A673 (cell line): ENCODE data around the gene F2.

Experiments
- EZH2 ChIP-seq: fragments of 200-600 bp; sonication (generic); IDR thresholded peaks from 2 replicates; pipeline ENCODE4 v1.6.1; 2017; ENCODE audit warnings: borderline replicate concordance, low read depth, mild to moderate bottlenecking, mixed read lengths, antibody characterized with exemption, low read length; ENCODE audit not compliant: poor library complexity, severe bottlenecking
- TF ChIP-seq, protein P1 (sequence below): fragments of 300-800, 200-600 bp; sonication (generic); conservative IDR thresholded peaks from 2 replicates; pipeline ENCODE4 v1.5.1; 2017; ENCODE audit warnings: low read depth, mild to moderate bottlenecking, antibody characterized with exemption, low read length, moderate library complexity, mixed read lengths

DNA sequence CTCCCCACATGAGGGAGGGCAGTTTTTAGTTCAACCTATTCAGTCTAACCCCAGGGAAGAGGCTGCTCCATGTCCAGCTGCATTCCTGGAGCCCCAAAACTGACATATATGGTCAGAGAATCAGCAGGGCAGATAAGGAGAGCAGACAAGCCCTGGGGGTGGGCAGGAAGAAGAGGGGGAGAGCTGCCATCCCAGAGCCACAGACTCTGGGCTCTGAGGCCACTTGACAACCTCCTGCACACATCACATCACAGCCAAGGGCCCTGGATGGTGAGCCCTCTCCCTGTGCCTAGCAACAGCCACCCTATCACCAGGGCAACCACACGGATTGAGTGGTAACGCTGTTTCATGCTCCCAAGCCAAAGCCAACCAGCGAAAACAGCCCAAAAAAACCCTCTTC is 21.7 kb upstream of the F2 start:
- TF ChIP-seq, protein P1, sequence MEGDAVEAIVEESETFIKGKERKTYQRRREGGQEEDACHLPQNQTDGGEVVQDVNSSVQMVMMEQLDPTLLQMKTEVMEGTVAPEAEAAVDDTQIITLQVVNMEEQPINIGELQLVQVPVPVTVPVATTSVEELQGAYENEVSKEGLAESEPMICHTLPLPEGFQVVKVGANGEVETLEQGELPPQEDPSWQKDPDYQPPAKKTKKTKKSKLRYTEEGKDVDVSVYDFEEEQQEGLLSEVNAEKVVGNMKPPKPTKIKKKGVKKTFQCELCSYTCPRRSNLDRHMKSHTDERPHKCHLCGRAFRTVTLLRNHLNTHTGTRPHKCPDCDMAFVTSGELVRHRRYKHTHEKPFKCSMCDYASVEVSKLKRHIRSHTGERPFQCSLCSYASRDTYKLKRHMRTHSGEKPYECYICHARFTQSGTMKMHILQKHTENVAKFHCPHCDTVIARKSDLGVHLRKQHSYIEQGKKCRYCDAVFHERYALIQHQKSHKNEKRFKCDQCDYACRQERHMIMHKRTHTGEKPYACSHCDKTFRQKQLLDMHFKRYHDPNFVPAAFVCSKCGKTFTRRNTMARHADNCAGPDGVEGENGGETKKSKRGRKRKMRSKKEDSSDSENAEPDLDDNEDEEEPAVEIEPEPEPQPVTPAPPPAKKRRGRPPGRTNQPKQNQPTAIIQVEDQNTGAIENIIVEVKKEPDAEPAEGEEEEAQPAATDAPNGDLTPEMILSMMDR = no peak
- TF ChIP-seq EZH2 = no peak
